ENCODE measurements around the gene CHN1. TPM values are rescaled to one million over a fixed set of nuclear protein-coding genes. Genes with fewer than 3 reads are reported as not detected.

The CHN1 gene
- total and polyA plus RNA-seq, 2 of the 8 experiments (the other 6 are each of a cell fraction or from before 2014, with no cell fraction given), result 54.0 to 65.7 TPM

GRCh38 chr2:174796319-174796771 is 208.8 kb downstream of the CHN1 start (continued):
- no peak for TF ChIP-seq JUND (IDR thresholded peaks at IDR 0.05; ENCODE audit: low read length)
- TF ChIP-seq TBP (IDR thresholded peaks at IDR 0.05; ENCODE audit: low read depth, low read length), result no peak
- TF ChIP-seq SRF (IDR thresholded peaks at IDR 0.05; ENCODE audit: low read depth, low read length), result no peak
- 0 out of 4 replicates have a peak, but pooled peaks of 1 of the 2 experiments have one; percentile 20 for TF ChIP-seq HDAC2 (IDR thresholded peaks at IDR 0.05; ENCODE audit: borderline replicate concordance in 1 of 2, low read depth in 2 of 2, low read length in 2 of 2)
- TF ChIP-seq PHF8 (conservative IDR thresholded peaks at IDR 0.05; ENCODE audit: low read depth, low read length), result no peak
- TF ChIP-seq ZNF274 (IDR thresholded peaks at IDR 0.05; ENCODE audit: borderline replicate concordance, extremely low read depth, low read length), result no peak
- peak; percentile 68; the same call in 1 of the 2 replicates for TF ChIP-seq TEAD4 (IDR thresholded peaks at IDR 0.05; ENCODE audit: low read depth, low read length)
- TF ChIP-seq, protein P1, sequence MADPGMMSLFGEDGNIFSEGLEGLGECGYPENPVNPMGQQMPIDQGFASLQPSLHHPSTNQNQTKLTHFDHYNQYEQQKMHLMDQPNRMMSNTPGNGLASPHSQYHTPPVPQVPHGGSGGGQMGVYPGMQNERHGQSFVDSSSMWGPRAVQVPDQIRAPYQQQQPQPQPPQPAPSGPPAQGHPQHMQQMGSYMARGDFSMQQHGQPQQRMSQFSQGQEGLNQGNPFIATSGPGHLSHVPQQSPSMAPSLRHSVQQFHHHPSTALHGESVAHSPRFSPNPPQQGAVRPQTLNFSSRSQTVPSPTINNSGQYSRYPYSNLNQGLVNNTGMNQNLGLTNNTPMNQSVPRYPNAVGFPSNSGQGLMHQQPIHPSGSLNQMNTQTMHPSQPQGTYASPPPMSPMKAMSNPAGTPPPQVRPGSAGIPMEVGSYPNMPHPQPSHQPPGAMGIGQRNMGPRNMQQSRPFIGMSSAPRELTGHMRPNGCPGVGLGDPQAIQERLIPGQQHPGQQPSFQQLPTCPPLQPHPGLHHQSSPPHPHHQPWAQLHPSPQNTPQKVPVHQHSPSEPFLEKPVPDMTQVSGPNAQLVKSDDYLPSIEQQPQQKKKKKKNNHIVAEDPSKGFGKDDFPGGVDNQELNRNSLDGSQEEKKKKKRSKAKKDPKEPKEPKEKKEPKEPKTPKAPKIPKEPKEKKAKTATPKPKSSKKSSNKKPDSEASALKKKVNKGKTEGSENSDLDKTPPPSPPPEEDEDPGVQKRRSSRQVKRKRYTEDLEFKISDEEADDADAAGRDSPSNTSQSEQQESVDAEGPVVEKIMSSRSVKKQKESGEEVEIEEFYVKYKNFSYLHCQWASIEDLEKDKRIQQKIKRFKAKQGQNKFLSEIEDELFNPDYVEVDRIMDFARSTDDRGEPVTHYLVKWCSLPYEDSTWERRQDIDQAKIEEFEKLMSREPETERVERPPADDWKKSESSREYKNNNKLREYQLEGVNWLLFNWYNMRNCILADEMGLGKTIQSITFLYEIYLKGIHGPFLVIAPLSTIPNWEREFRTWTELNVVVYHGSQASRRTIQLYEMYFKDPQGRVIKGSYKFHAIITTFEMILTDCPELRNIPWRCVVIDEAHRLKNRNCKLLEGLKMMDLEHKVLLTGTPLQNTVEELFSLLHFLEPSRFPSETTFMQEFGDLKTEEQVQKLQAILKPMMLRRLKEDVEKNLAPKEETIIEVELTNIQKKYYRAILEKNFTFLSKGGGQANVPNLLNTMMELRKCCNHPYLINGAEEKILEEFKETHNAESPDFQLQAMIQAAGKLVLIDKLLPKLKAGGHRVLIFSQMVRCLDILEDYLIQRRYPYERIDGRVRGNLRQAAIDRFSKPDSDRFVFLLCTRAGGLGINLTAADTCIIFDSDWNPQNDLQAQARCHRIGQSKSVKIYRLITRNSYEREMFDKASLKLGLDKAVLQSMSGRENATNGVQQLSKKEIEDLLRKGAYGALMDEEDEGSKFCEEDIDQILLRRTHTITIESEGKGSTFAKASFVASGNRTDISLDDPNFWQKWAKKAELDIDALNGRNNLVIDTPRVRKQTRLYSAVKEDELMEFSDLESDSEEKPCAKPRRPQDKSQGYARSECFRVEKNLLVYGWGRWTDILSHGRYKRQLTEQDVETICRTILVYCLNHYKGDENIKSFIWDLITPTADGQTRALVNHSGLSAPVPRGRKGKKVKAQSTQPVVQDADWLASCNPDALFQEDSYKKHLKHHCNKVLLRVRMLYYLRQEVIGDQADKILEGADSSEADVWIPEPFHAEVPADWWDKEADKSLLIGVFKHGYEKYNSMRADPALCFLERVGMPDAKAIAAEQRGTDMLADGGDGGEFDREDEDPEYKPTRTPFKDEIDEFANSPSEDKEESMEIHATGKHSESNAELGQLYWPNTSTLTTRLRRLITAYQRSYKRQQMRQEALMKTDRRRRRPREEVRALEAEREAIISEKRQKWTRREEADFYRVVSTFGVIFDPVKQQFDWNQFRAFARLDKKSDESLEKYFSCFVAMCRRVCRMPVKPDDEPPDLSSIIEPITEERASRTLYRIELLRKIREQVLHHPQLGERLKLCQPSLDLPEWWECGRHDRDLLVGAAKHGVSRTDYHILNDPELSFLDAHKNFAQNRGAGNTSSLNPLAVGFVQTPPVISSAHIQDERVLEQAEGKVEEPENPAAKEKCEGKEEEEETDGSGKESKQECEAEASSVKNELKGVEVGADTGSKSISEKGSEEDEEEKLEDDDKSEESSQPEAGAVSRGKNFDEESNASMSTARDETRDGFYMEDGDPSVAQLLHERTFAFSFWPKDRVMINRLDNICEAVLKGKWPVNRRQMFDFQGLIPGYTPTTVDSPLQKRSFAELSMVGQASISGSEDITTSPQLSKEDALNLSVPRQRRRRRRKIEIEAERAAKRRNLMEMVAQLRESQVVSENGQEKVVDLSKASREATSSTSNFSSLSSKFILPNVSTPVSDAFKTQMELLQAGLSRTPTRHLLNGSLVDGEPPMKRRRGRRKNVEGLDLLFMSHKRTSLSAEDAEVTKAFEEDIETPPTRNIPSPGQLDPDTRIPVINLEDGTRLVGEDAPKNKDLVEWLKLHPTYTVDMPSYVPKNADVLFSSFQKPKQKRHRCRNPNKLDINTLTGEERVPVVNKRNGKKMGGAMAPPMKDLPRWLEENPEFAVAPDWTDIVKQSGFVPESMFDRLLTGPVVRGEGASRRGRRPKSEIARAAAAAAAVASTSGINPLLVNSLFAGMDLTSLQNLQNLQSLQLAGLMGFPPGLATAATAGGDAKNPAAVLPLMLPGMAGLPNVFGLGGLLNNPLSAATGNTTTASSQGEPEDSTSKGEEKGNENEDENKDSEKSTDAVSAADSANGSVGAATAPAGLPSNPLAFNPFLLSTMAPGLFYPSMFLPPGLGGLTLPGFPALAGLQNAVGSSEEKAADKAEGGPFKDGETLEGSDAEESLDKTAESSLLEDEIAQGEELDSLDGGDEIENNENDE (IDR thresholded peaks at IDR 0.05; ENCODE audit: insufficient replicate concordance, low read length), result no peak
- 0 out of 2 replicates have a peak, but pooled peaks have one; percentile 32 for TF ChIP-seq YY1 (IDR thresholded peaks at IDR 0.05; ENCODE audit: low read depth, low read length)

Measured in H1 (cell line).